ENCODE measurements around the gene NPR2. TPM values are rescaled to one million over a fixed set of nuclear protein-coding genes. Genes with fewer than 3 reads are reported as not detected.
A peak's percentile ranks its signal among the peaks of the same experiment; 100 is the strongest.

The NPR2 gene
- total and polyA plus RNA-seq, 2 of the 13 experiments (the other 11 are each of a cell fraction or from before 2014, with no cell fraction given): 7.4 to 9.4 TPM

- TF ChIP-seq ZBTB26 (CRISPR knock-in tag; IDR thresholded peaks at IDR 0.05; ENCODE audit: borderline replicate concordance) (no peak), ZNF747 (CRISPR knock-in tag; IDR thresholded peaks at IDR 0.05; ENCODE audit: borderline replicate concordance) (no peak), SNAI1 (CRISPR knock-in tag; IDR thresholded peaks at IDR 0.05; ENCODE audit: borderline replicate concordance) (no peak), KLF13 (CRISPR knock-in tag; IDR thresholded peaks at IDR 0.05) (no peak), ONECUT2 (CRISPR knock-in tag; IDR thresholded peaks at IDR 0.05) (no peak), THAP9 (CRISPR knock-in tag; IDR thresholded peaks at IDR 0.05; ENCODE audit: borderline replicate concordance) (peak; percentile 64; the same call in 1 of the 2 replicates), ZNF724P (CRISPR knock-in tag; IDR thresholded peaks at IDR 0.05; ENCODE audit: borderline replicate concordance) (no peak; the same call in 1 of the 2 replicates), ASH2L (IDR thresholded peaks at IDR 0.05; ENCODE audit: insufficient read length, low read depth, low read length) (peak; percentile 29), ZBTB1 (CRISPR knock-in tag; IDR thresholded peaks at IDR 0.05; ENCODE audit: borderline replicate concordance) (no peak), ZNF362 (CRISPR knock-in tag; IDR thresholded peaks at IDR 0.05; ENCODE audit: borderline replicate concordance) (no peak), ZNF263 (CRISPR knock-in tag; IDR thresholded peaks at IDR 0.05) (peak; percentile 50; the same call in 1 of the 2 replicates), U2AF1 (optimal IDR thresholded peaks at IDR 0.05; ENCODE audit: low read depth, low read length) (peak; percentile 33), RFXAP (CRISPR knock-in tag; IDR thresholded peaks at IDR 0.05; ENCODE audit: borderline replicate concordance) (peak; percentile 76; the same call in 1 of the 2 replicates), ATRX (CRISPR knock-in tag; IDR thresholded peaks at IDR 0.05; ENCODE audit: borderline replicate concordance) (no peak), ZBTB8A (CRISPR knock-in tag; IDR thresholded peaks at IDR 0.05; ENCODE audit: borderline replicate concordance, low read depth) (no peak), SP2 (CRISPR knock-in tag; IDR thresholded peaks at IDR 0.05) (peak; percentile 91), NRL (CRISPR knock-in tag; IDR thresholded peaks at IDR 0.05; ENCODE audit: borderline replicate concordance) (peak; percentile 94), BCL6 (CRISPR knock-in tag; IDR thresholded peaks at IDR 0.05) (no peak), ZNF709 (CRISPR knock-in tag; IDR thresholded peaks at IDR 0.05) (no peak), ZNF343 (CRISPR knock-in tag; IDR thresholded peaks at IDR 0.05) (peak; percentile 56; the same call in 1 of the 2 replicates), ZFP36L2 (CRISPR knock-in tag; IDR thresholded peaks at IDR 0.05) (no peak), PHB2 (IDR thresholded peaks at IDR 0.05; ENCODE audit: partially characterized antibody) (no peak), TBP (CRISPR knock-in tag; IDR thresholded peaks at IDR 0.05) (no peak), GATAD1 (CRISPR knock-in tag; IDR thresholded peaks at IDR 0.05) (peak; percentile 24), MYC (CRISPR knock-in tag; IDR thresholded peaks at IDR 0.05; ENCODE audit: borderline replicate concordance) (no peak; the same call in none of the 2 replicates), SKI (IDR thresholded peaks at IDR 0.05; ENCODE audit: partially characterized antibody) (no peak), ZSCAN25 (CRISPR knock-in tag; IDR thresholded peaks at IDR 0.05) (no peak)
Observed at GRCh38 chr9:35814841-35815543, 23.6 kb downstream of the NPR2 start, which contains the start of gene HINT2 (continued).
